H1 (cell line): ENCODE measurements around the gene CSKMT. TPM values are rescaled to one million over a fixed set of nuclear protein-coding genes. Genes with fewer than 3 reads are reported as not detected.

Experiments
- CTCF ChIA-PET: fragments of 300-600 bp; sonication (Branson Sonifier 250); formaldehyde crosslinking; loops from one replicate; lab custom pipeline; 2021; ENCODE audit not compliant: partially characterized antibody; lab: Charles Lee
- POLR2A ChIA-PET: fragments of 300-600 bp; sonication (Branson Sonifier 250); formaldehyde crosslinking; loops from one replicate; lab custom pipeline; 2021; ENCODE audit warnings: inconsistent platforms; ENCODE audit not compliant: partially characterized antibody; lab: Charles Lee
- DNase-seq, 2 experiments: peaks; one replicate each; pipeline versions ENCODE4 v3.0.0 to v3.0.0-alpha.2; 2010 to 2022; ENCODE audit warnings: low spot score in 2 of 2, low read depth in 1 of 2, mixed read lengths in 1 of 2
- FAIRE-seq: peaks from 2 replicates; lab custom pipeline; 2011; peaks lifted over from hg19 to GRCh38; lab: Jason Lieb, UNC
- H2AFZ ChIP-seq: 2 replicates; pipeline ENCODE4 v1.8.1; 2012; ENCODE audit warnings: low read length, inconsistent platforms
- H2AK5ac ChIP-seq: 2 replicates; pipeline ENCODE4 v1.6.1; 2013; ENCODE audit warnings: low read depth, low read length
- H2BK120ac ChIP-seq: replicated peaks from 2 replicates; pipeline ENCODE3; 2013; ENCODE audit warnings: low read depth, low read length, inconsistent platforms
- H2BK12ac ChIP-seq: 2 replicates; pipeline ENCODE4 v1.6.1; 2013; ENCODE audit warnings: low read depth, low read length
- H2BK15ac ChIP-seq: 2 replicates; pipeline ENCODE4 v1.6.1; 2013; ENCODE audit warnings: low read length
- H2BK20ac ChIP-seq: 2 replicates; pipeline ENCODE4 v1.6.1; 2013; ENCODE audit warnings: low read length
- H2BK5ac ChIP-seq: 2 replicates; pipeline ENCODE4 v1.6.1; 2013; ENCODE audit warnings: low read depth, low read length
- H3K14ac ChIP-seq: 2 replicates; pipeline ENCODE4 v1.6.1; 2013; ENCODE audit warnings: inconsistent platforms; ENCODE audit not compliant: insufficient read length
- H3K18ac ChIP-seq: 2 replicates; pipeline ENCODE4 v1.6.1; 2013; ENCODE audit warnings: low read length; ENCODE audit errors: extremely low read depth
- H3K23ac ChIP-seq: 2 replicates; pipeline ENCODE4 v1.6.1; 2013; ENCODE audit warnings: inconsistent platforms; ENCODE audit not compliant: insufficient read length
- H3K23me2 ChIP-seq: 2 replicates; pipeline ENCODE4 v1.6.1; 2013; ENCODE audit warnings: low read depth, low read length
- H3K27ac ChIP-seq: 2 replicates; pipeline ENCODE4 v1.6.1; 2011; ENCODE audit warnings: low read depth, low read length, inconsistent platforms
- H3K27me3 ChIP-seq, 4 experiments: replicated peaks in 1 of 4; 1 replicate in 1 of 4; 2 replicates in 3 of 4; pipeline versions ENCODE4 v1.6.1 to v1.8.1; 2011 to 2013; ENCODE audit warnings: low read length in 3 of 4, mild to moderate bottlenecking in 3 of 4, inconsistent platforms in 2 of 4, mixed read lengths in 2 of 4, moderate library complexity in 1 of 4; ENCODE audit not compliant: control insufficient read depth in 3 of 4, insufficient read depth in 3 of 4; ENCODE audit errors: extremely low read depth in 1 of 4
- H3K36me3 ChIP-seq, 4 experiments: 2 replicates each; pipeline versions ENCODE4 v1.6.1 to v1.8.1; 2011 to 2013; ENCODE audit warnings: mild to moderate bottlenecking in 4 of 4, low read length in 3 of 4, moderate library complexity in 2 of 4, control low read depth in 1 of 4, inconsistent platforms in 1 of 4; ENCODE audit not compliant: insufficient read depth in 4 of 4, control insufficient read depth in 2 of 4
- H3K4ac ChIP-seq: replicated peaks from 2 replicates; pipeline ENCODE3; 2013; ENCODE audit warnings: low read length, low read depth, mixed read lengths, inconsistent platforms; ENCODE audit not compliant: insufficient read length
- H3K4me1 ChIP-seq, 4 experiments: replicated peaks in 1 of 4; 1 replicate in 1 of 4; 2 replicates in 3 of 4; pipeline versions ENCODE4 v1.6.1 to v1.8.1; 2011 to 2013; ENCODE audit warnings: low read length in 3 of 4, inconsistent platforms in 2 of 4, mixed read lengths in 1 of 4; ENCODE audit not compliant: insufficient read depth in 4 of 4, control insufficient read depth in 3 of 4
- H3K4me2 ChIP-seq, 2 experiments: 2 replicates each; pipeline versions ENCODE4 v1.6.1 to v1.8.1; 2011 to 2013; ENCODE audit warnings: low read depth in 2 of 2, low read length in 2 of 2, control low read depth in 1 of 2, inconsistent platforms in 1 of 2, mild to moderate bottlenecking in 1 of 2; ENCODE audit not compliant: insufficient read depth in 1 of 2
- H3K4me3 ChIP-seq, 4 experiments: fragments of 200-600, 300-600 bp in 1 of 4; sonication (generic), shearing (Covaris generic), sonication (Bioruptor Twin) in 1 of 4; 2 replicates each; pipeline versions ENCODE4 v1.5.1 to v1.8.1; 2011 to 2016; ENCODE audit warnings: low read length in 4 of 4, low read depth in 3 of 4, control low read depth in 2 of 4, inconsistent platforms in 2 of 4, mild to moderate bottlenecking in 2 of 4, mixed read lengths in 1 of 4, moderate library complexity in 1 of 4; ENCODE audit not compliant: insufficient read depth in 2 of 4; ENCODE audit errors: extremely low read depth in 1 of 4
- H3K56ac ChIP-seq: replicated peaks from 2 replicates; pipeline ENCODE3; 2013; ENCODE audit warnings: low read depth, mild to moderate bottlenecking, mixed read lengths, low read length, inconsistent platforms; ENCODE audit not compliant: insufficient read length
- H3K79me1 ChIP-seq: 2 replicates; pipeline ENCODE4 v1.6.1; 2013; ENCODE audit warnings: low read depth, low read length, control low read depth
- H3K79me2 ChIP-seq, 2 experiments: 2 replicates each; pipeline versions ENCODE4 v1.6.1 to v1.8.1; 2012 to 2013; ENCODE audit warnings: low read length in 2 of 2, mild to moderate bottlenecking in 2 of 2, inconsistent platforms in 1 of 2; ENCODE audit not compliant: insufficient read depth in 2 of 2, control insufficient read depth in 1 of 2
- H3K9ac ChIP-seq, 4 experiments: replicated peaks in 1 of 4; 1 replicate in 1 of 4; 2 replicates in 3 of 4; pipeline versions ENCODE4 v1.6.1 to v1.8.1; 2011 to 2013; ENCODE audit warnings: low read depth in 3 of 4, low read length in 3 of 4, control low read depth in 2 of 4, mild to moderate bottlenecking in 2 of 4, moderate library complexity in 2 of 4, inconsistent platforms in 1 of 4; ENCODE audit errors: extremely low read depth in 1 of 4
- H3K9me3 ChIP-seq, 2 experiments: 2 replicates each; pipeline versions ENCODE4 v1.6.1 to v1.8.1; 2012 to 2013; ENCODE audit warnings: mild to moderate bottlenecking in 2 of 2, moderate library complexity in 2 of 2, control low read depth in 1 of 2, inconsistent platforms in 1 of 2, low read depth in 1 of 2, low read length in 1 of 2, mixed read lengths in 1 of 2; ENCODE audit not compliant: insufficient read depth in 2 of 2
- H4K20me1 ChIP-seq, 2 experiments: replicated peaks in 1 of 2; 2 replicates each; pipeline versions ENCODE3 to v1.8.1; 2011 to 2013; ENCODE audit warnings: inconsistent platforms in 2 of 2, low read length in 2 of 2, mild to moderate bottlenecking in 1 of 2; ENCODE audit not compliant: insufficient read depth in 2 of 2, control insufficient read depth in 1 of 2
- H4K5ac ChIP-seq: 2 replicates; pipeline ENCODE4 v1.6.1; 2013; ENCODE audit warnings: low read length, low read depth, mixed read lengths, inconsistent platforms; ENCODE audit not compliant: insufficient read length
- H4K8ac ChIP-seq: 2 replicates; pipeline ENCODE4 v1.8.0; 2013; ENCODE audit warnings: mild to moderate bottlenecking, moderate library complexity, low read length, inconsistent platforms; ENCODE audit not compliant: insufficient read depth; ENCODE audit errors: extremely low read depth
- H4K91ac ChIP-seq: replicated peaks from 2 replicates; pipeline ENCODE3; 2013; ENCODE audit warnings: low read length, mixed read lengths, inconsistent platforms; ENCODE audit not compliant: insufficient read length
- CBX8 ChIP-seq: fragments of 300-800, 300-1000 bp; sonication (generic); IDR thresholded peaks from 2 replicates; pipeline ENCODE4 v1.7.1; 2016; ENCODE audit warnings: low read depth, low read length, borderline replicate concordance
- CREB1 ChIP-seq: IDR thresholded peaks from 2 replicates; pipeline ENCODE4 v1.6.1; 2012; ENCODE audit warnings: inconsistent platforms
- EZH2 ChIP-seq: fragments of 200-600 bp; sonication (generic); IDR thresholded peaks from 2 replicates; pipeline ENCODE4 v1.7.1; 2012; ENCODE audit warnings: low read depth, mild to moderate bottlenecking, moderate library complexity, low read length, inconsistent platforms; ENCODE audit not compliant: severe bottlenecking
- FOSL1 ChIP-seq: IDR thresholded peaks from 2 replicates; pipeline ENCODE4 v1.6.1; 2011; ENCODE audit warnings: mild to moderate bottlenecking, low read depth, low read length, moderate library complexity; ENCODE audit not compliant: insufficient read depth
- JUND ChIP-seq: IDR thresholded peaks from 2 replicates; pipeline ENCODE4 v1.6.1; 2011; ENCODE audit warnings: mild to moderate bottlenecking, improper control_type of control experiment, low read length
- RFX5 ChIP-seq: IDR thresholded peaks from 2 replicates; pipeline ENCODE4 v1.6.1; 2011; ENCODE audit warnings: low read depth, low read length, improper control_type of control experiment, borderline replicate concordance
- SIN3A ChIP-seq, 2 experiments: IDR thresholded peaks in 1 of 2; conservative IDR thresholded peaks in 1 of 2; 2 replicates each; pipeline ENCODE4 v1.6.1; 2011 to 2012; ENCODE audit warnings: low read length in 2 of 2, improper control_type of control experiment in 1 of 2, low read depth in 1 of 2, mild to moderate bottlenecking in 1 of 2
- SIX5 ChIP-seq: IDR thresholded peaks from 2 replicates; pipeline ENCODE4 v1.6.1; 2011; ENCODE audit warnings: mild to moderate bottlenecking, low read depth, low read length
- USF2 ChIP-seq: IDR thresholded peaks from 2 replicates; pipeline ENCODE4 v1.6.1; 2011; ENCODE audit warnings: low read length, improper control_type of control experiment
- WGBS, 2 experiments: shearing (Covaris generic) in 1 of 2; methylation state at CpG; one replicate each; pipeline versions ENCODE4 v1.1.6 to v1.1.7; 2013 to 2015; ENCODE audit warnings: low lambda C conversion rate in 2 of 2, mixed read lengths in 2 of 2, inconsistent platforms in 1 of 2, low coverage in 1 of 2, missing lambda C conversion rate in 1 of 2; ENCODE audit not compliant: insufficient replicate concordance in 2 of 2, insufficient coverage in 1 of 2, insufficient read length in 1 of 2; ENCODE audit errors: extremely low coverage in 1 of 2, missing lambda C conversion rate in 1 of 2; 5-methylcytosine and 5-hydroxymethylcytosine counted together
- polyA plus RNA-seq, 7 experiments: library from polyadenylated mRNA; depleted of rRNA in 3 of 7; stranded (reverse) in 5 of 7; unstranded in 2 of 7; fragments of >200 nt in 5 of 7; fragments of 200-250 nt in 2 of 7; gene quantifications; 1 replicate in 5 of 7; 2 replicates in 1 of 7; 4 replicates in 1 of 7; pipeline versions ENCODE4 v1.2.1 to v1.2.3, GENCODE V29; 2011 to 2013; ENCODE audit warnings: missing spikeins in 2 of 7, mixed read lengths in 2 of 7
- total RNA-seq: library from RNA; stranded (reverse); fragmentation: NEBNext Ultra II Directional; extraction: Animal tissue kit (Norgen Biotek cat#: 25700); gene quantifications from 2 replicates; pipeline ENCODE4 v1.2.1, GENCODE V29; 2021
- TF ChIP-seq, protein P1 (sequence below): IDR thresholded peaks from 2 replicates; pipeline ENCODE4 v1.6.1; 2012; ENCODE audit warnings: inconsistent platforms

CSKMT gene
- total and polyA plus RNA-seq, 2 of the 8 experiments (the other 6 are each of a cell fraction or from before 2014, with no cell fraction given), result 12.0 to 66.1 TPM

- peak overlapping the region; percentile 91 for H4K5ac ChIP-seq
- peaks cover 11 to 37% (median 20%) of the 10 kb centered on the region in 4 experiments for H3K36me3 ChIP-seq
- FAIRE-seq (no peak), DNase-seq (no peak)
- WGBS, 2 experiments, result 3% methylated on average over 36 of the region's 36 CpGs; no CpG with 5 or more reads in 1 of the 2 experiments
- H4K8ac ChIP-seq, result peak overlapping the region; percentile 97
- peak overlapping the region; percentile 81 for H3K27ac ChIP-seq
- 0 out of 2 replicates have a peak overlapping the region, but pooled peaks have one; percentile 26 for H2AK5ac ChIP-seq
- H3K4ac ChIP-seq, result peak overlapping the region; percentile 65
- H3K56ac ChIP-seq, result peak overlapping the region; percentile 70
- H3K18ac ChIP-seq, result peak overlapping the region; percentile 75
- H3K4me1 ChIP-seq, result peaks cover 4 to 11% (median 8%) of the 10 kb centered on the region in 4 experiments
- peaks cover 5% of the 10 kb centered on the region for H3K79me1 ChIP-seq
- H3K27me3 ChIP-seq, result no peaks in the 10 kb centered on the region
- no peak overlapping the region for H3K14ac ChIP-seq
- H4K20me1 ChIP-seq, result peaks cover 5 to 6% of the 10 kb centered on the region in 2 experiments
- H3K23me2 ChIP-seq, result peaks cover 12% of the 10 kb centered on the region
- no peak overlapping the region for H2BK20ac ChIP-seq
- 0 out of 2 replicates have a peak overlapping the region, but pooled peaks have one; percentile 39 for H2BK12ac ChIP-seq
- peak overlapping the region; percentile 76 to 88 (median 82) for H3K9ac ChIP-seq
- H2BK120ac ChIP-seq, result no peak overlapping the region
- peak overlapping the region; percentile 83 to 98 (median 95) for H3K4me3 ChIP-seq
- H2BK5ac ChIP-seq, result peak overlapping the region; percentile 58
- peak overlapping the region; percentile 56 to 77 for H3K4me2 ChIP-seq
- ChIA-PET CTCF (interaction anchor here (0.7 to 1.9 kb wide), 17 partner anchors 9 to 287 kb away, joined by 3 to 6 read pairs (median 3); partner anchors contain the start of genes B3GAT3, BSCL2, GNG3 and INTS5), POLR2A (interaction anchor here (0.6 to 61.4 kb wide), 69 partner anchors 4 to 1666 kb away, joined by 3 to 2041 read pairs (median 6); partner anchors contain the start of genes B3GAT3, BSCL2, C11orf98 and CSKMT)
- H3K23ac ChIP-seq, result no peak overlapping the region
- H3K9me3 ChIP-seq, result no peaks in the 10 kb centered on the region
- H3K79me2 ChIP-seq, result peaks cover 7 to 33% of the 10 kb centered on the region in 2 experiments; a peak in 3 of 4 replicates
- H2AFZ ChIP-seq, result no peak overlapping the region
- H2BK15ac ChIP-seq, result no peak overlapping the region
- peak overlapping the region; percentile 67 for H4K91ac ChIP-seq
- no peak for TF ChIP-seq RFX5
- TF ChIP-seq FOSL1, result no peak
- peak in 1 of 2 experiments; percentile 53; a peak in 2 of 4 replicates for TF ChIP-seq SIN3A (conservative IDR thresholded peaks at IDR 0.05 in 1 of 2, IDR thresholded peaks at IDR 0.05 in 1 of 2; ENCODE audit: low read depth in 1 of 2, low read length in 2 of 2)
- no peak for TF ChIP-seq EZH2
- no peak for TF ChIP-seq CBX8
- TF ChIP-seq SIX5, result no peak
- no peak for TF ChIP-seq CREB1
- no peak for TF ChIP-seq USF2
- TF ChIP-seq, protein P1, sequence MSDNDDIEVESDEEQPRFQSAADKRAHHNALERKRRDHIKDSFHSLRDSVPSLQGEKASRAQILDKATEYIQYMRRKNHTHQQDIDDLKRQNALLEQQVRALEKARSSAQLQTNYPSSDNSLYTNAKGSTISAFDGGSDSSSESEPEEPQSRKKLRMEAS, result peak; percentile 16; the same call in 1 of the 2 replicates
- no peak for TF ChIP-seq JUND
These were observed 572 bp upstream of the CSKMT start for GRCh38 chr11:62664405-62665074.
